ENCODE data around the gene ABCC11.

GRCh38 chr16:48250520-48251278 lies 3.4 kb upstream of the ABCC11 start:
- TF ChIP-seq, protein P1, sequence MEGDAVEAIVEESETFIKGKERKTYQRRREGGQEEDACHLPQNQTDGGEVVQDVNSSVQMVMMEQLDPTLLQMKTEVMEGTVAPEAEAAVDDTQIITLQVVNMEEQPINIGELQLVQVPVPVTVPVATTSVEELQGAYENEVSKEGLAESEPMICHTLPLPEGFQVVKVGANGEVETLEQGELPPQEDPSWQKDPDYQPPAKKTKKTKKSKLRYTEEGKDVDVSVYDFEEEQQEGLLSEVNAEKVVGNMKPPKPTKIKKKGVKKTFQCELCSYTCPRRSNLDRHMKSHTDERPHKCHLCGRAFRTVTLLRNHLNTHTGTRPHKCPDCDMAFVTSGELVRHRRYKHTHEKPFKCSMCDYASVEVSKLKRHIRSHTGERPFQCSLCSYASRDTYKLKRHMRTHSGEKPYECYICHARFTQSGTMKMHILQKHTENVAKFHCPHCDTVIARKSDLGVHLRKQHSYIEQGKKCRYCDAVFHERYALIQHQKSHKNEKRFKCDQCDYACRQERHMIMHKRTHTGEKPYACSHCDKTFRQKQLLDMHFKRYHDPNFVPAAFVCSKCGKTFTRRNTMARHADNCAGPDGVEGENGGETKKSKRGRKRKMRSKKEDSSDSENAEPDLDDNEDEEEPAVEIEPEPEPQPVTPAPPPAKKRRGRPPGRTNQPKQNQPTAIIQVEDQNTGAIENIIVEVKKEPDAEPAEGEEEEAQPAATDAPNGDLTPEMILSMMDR (IDR thresholded peaks at IDR 0.05): no peak
- no peak for TF ChIP-seq EZH2 (IDR thresholded peaks at IDR 0.05; ENCODE audit: borderline replicate concordance, insufficient read depth, low read depth, low read length, poor library complexity, severe bottlenecking)
